ENCODE data around the gene NECTIN2.

The NECTIN2 gene

DNA sequence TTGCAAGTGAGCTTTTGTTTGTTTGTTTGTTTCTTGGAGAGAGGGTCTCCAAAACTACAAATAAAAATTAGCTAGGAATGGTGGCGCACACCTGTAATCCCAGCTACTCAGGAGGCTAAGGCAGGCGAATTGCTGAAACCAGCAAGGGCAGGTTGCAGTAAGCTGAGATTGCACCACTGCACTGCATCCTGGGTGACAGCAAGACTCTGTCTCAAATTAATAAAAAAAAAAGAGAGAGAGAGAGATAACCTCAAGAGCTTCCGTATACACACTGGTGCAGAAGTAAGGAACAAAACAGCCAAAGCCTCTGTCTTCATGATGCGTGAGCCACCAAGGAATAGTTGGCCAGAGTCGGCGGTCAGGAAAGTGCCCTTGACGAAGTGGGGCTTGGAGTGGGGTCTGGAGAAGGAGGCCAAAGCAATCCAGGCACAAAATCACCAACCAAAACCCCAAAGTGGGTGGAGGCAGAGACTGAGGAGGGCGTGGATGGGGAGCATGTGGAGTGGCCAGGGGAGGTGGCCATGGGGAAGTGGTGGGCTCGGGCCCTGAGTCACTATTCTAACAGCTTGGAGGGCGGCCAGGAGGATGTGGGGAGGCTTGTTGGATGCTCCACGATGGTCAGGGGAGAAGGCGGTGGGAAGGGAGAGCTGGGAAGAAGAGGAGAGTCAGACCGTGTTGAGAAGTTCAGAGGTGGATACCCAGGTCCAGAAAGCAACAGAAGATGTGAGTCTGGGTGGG, 23.8 kb downstream of the NECTIN2 start:
- H3K4me3 ChIP-seq (ENCODE audit: low read depth, low read length): no peak overlapping the region
- no peak for TF ChIP-seq CTCF (IDR thresholded peaks at IDR 0.05; ENCODE audit: control insufficient read depth, extremely low read depth, insufficient read depth)
- no peak for DNase-seq (ENCODE audit: low read depth)

GRCh38 chr19:44871809-44872208, 25.7 kb downstream of the NECTIN2 start:
- no peak overlapping the region for H3K4me3 ChIP-seq (ENCODE audit: low read depth, low read length)
- no peak for TF ChIP-seq CTCF (IDR thresholded peaks at IDR 0.05; ENCODE audit: control insufficient read depth, extremely low read depth, insufficient read depth)

DNA sequence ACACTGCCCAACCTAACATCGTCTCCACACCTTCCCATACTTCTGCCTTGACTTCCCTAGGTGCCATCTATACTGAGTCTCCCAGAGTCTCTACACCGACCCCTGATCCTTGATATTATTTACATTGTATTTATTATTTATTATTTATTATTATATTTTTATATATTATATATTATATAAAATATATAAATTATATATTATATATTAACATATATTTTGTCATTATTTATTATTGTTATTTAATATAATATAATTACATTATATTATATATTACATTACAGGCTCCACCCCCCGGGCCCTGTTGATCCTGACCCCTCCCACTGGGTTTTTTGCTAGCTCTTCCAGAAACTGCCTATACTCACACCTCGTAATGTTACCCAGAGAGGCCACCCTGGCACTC, 26.6 kb downstream of the NECTIN2 start:
- DNase-seq (ENCODE audit: low read depth): no peak
- H3K4me3 ChIP-seq (ENCODE audit: low read depth, low read length): no peak overlapping the region
- TF ChIP-seq CTCF (IDR thresholded peaks at IDR 0.05; ENCODE audit: control insufficient read depth, extremely low read depth, insufficient read depth): no peak

More at GRCh38 chr19:44871809-44872208, 25.7 kb downstream of the NECTIN2 start:
- DNase-seq (ENCODE audit: low read depth): no peak

DNA sequence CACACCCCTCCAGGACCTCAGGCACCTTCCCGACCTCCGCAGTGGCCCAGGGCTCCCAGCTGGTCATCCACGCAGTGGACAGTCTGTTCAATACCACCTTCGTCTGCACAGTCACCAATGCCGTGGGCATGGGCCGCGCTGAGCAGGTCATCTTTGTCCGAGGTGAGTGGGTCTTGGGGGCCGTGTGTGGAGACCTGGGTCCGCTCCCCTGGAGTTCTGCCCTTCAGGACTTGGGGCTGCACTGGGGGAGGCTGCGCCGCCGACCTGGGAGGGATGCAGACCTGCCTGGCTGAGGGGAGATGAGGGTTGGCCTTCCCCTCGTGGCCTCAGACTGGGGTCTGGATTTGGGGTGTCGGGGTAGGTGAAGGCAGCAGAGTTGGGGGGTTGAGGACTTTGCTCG, 28.2 kb downstream of the NECTIN2 start:
- H3K4me3 ChIP-seq (ENCODE audit: low read depth, low read length): no peak overlapping the region
- no peak for DNase-seq (ENCODE audit: low read depth)
- TF ChIP-seq CTCF (IDR thresholded peaks at IDR 0.05; ENCODE audit: control insufficient read depth, extremely low read depth, insufficient read depth): no peak

DNA sequence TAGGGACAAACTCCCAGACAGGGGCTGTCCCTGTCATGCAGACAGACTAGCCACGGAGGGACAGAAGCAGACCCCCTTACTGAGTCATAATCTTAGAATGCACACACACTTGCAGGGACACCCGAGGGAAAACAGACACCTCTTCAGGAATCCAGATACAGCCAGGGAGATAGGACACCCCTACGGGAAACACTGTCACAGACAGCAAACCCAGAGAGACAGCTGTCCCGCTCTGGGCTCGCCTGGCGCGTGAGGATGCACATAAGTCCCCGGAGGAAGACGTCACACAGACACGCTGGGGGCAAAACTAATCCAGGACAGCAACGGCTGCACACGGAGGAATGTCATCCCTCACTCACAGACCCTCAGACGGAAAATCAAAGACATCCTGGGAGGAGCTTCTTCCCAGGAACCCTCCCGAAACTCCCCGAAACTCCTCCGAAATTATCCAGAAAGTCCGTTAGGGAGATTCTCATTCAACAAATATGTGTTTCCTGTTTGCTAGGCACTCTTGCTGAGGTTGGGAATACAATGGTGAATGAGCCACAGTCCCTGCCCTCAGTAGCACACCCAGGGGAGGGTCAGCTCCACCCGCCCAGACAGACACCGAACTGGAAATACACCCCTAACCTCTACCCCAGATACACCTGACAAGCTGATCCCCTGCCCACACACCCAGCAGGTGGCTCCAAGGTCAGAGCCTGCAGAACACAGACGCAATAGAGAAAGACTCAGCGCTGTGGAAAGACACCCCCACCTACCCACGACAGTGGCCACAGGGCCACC, 29.8 kb downstream of the NECTIN2 start:
- no peak for DNase-seq (ENCODE audit: low read depth)
- TF ChIP-seq CTCF (IDR thresholded peaks at IDR 0.05; ENCODE audit: control insufficient read depth, extremely low read depth, insufficient read depth): no peak

GRCh38 chr19:44876930-44877535, 30.9 kb downstream of the NECTIN2 start:
- no peak for DNase-seq (ENCODE audit: low read depth)
- no peak for TF ChIP-seq CTCF (IDR thresholded peaks at IDR 0.05; ENCODE audit: control insufficient read depth, extremely low read depth, insufficient read depth)

More for the DNA sequence above, 29.8 kb downstream of the NECTIN2 start:
- no peak overlapping the region for H3K4me3 ChIP-seq (ENCODE audit: low read depth, low read length)

More at GRCh38 chr19:44876930-44877535, 30.9 kb downstream of the NECTIN2 start:
- H3K4me3 ChIP-seq (ENCODE audit: low read depth, low read length): no peak overlapping the region

All from LNCaP clone FGC (cell line).